ENCODE measurements around the gene RHBDL3.
"Not testable (repeated sequence)": the region's sequence is repeated elsewhere in the genome, so short reads cannot be mapped to it uniquely, and the experiment has no call there.

The RHBDL3 gene

GRCh38 chr17:32292094-32292493 is 26.5 kb downstream of the RHBDL3 start:
- no peak for DNase-seq

GRCh38 chr17:32297424-32297823 is 31.8 kb downstream of the RHBDL3 start:
- DNase-seq: no peak

GRCh38 chr17:32297860-32298259 is 32.2 kb downstream of the RHBDL3 start:
- DNase-seq: no peak

- no peak for DNase-seq
These were observed 32.7 kb downstream of the RHBDL3 start for GRCh38 chr17:32298298-32298697.

GRCh38 chr17:32298721-32299579 is 33.3 kb downstream of the RHBDL3 start:
- no peak for DNase-seq

- peak; percentile 85 for DNase-seq
These were observed 34.0 kb downstream of the RHBDL3 start for GRCh38 chr17:32299580-32300164.

GRCh38 chr17:32302037-32302436 is 36.4 kb downstream of the RHBDL3 start:
- DNase-seq: no peak

- no peak for DNase-seq
These were observed 37.4 kb downstream of the RHBDL3 start for GRCh38 chr17:32302860-32303649.

- no peak for DNase-seq
These were observed 38.2 kb downstream of the RHBDL3 start for GRCh38 chr17:32303781-32304288.

GRCh38 chr17:32305049-32305448 is 39.4 kb downstream of the RHBDL3 start:
- no peak for DNase-seq

- no peak for DNase-seq
These were observed 42.0 kb downstream of the RHBDL3 start for GRCh38 chr17:32307658-32308057.

GRCh38 chr17:32311028-32311536 is 45.5 kb downstream of the RHBDL3 start:
- no peak for DNase-seq

- no peak for DNase-seq
These were observed 49.0 kb downstream of the RHBDL3 start for GRCh38 chr17:32314636-32315035.

GRCh38 chr17:32315171-32315570 is 49.5 kb downstream of the RHBDL3 start:
- DNase-seq: no peak

- not testable (repeated sequence) for DNase-seq
These were observed 51.0 kb downstream of the RHBDL3 start for GRCh38 chr17:32316653-32317052.

GRCh38 chr17:32317353-32317752 is 51.7 kb downstream of the RHBDL3 start:
- DNase-seq: no peak

- no peak for DNase-seq
These were observed 52.4 kb downstream of the RHBDL3 start for GRCh38 chr17:32318071-32318470.

- DNase-seq: peak; percentile 80
These were observed 53.9 kb downstream of the RHBDL3 start for GRCh38 chr17:32319548-32319905.

- not testable (repeated sequence) for DNase-seq
These were observed 54.4 kb downstream of the RHBDL3 start for GRCh38 chr17:32320080-32320479.

- no peak for DNase-seq
These were observed 55.2 kb downstream of the RHBDL3 start for GRCh38 chr17:32320847-32321246.

GRCh38 chr17:32323046-32323445 is 57.4 kb downstream of the RHBDL3 start:
- no peak for DNase-seq

GRCh38 chr17:32323811-32324491 is 58.3 kb downstream of the RHBDL3 start:
- DNase-seq: no peak

GRCh38 chr17:32327911-32328310 is 62.3 kb downstream of the RHBDL3 start:
- DNase-seq: no peak

All from hematopoietic multipotent progenitor cell treated with erythropoietin and hydrocortisone succinate and interleukin-3 and kit ligand, for 8 days (in vitro differentiated cells).